ENCODE data around the gene TOR4A. TPM values are rescaled to one million over a fixed set of nuclear protein-coding genes. Genes with fewer than 3 reads are reported as not detected.
A peak's percentile ranks its signal among the peaks of the same experiment; 100 is the strongest.
"Not testable (repeated sequence)": the region's sequence is repeated elsewhere in the genome, so short reads cannot be mapped to it uniquely, and the experiment has no call there.

TOR4A gene
- total and polyA plus RNA-seq, 9 of the 15 experiments (the other 6 are each of a cell fraction or from before 2014, with no cell fraction given): 3.9 to 49.2 (median 8.8) TPM

DNA sequence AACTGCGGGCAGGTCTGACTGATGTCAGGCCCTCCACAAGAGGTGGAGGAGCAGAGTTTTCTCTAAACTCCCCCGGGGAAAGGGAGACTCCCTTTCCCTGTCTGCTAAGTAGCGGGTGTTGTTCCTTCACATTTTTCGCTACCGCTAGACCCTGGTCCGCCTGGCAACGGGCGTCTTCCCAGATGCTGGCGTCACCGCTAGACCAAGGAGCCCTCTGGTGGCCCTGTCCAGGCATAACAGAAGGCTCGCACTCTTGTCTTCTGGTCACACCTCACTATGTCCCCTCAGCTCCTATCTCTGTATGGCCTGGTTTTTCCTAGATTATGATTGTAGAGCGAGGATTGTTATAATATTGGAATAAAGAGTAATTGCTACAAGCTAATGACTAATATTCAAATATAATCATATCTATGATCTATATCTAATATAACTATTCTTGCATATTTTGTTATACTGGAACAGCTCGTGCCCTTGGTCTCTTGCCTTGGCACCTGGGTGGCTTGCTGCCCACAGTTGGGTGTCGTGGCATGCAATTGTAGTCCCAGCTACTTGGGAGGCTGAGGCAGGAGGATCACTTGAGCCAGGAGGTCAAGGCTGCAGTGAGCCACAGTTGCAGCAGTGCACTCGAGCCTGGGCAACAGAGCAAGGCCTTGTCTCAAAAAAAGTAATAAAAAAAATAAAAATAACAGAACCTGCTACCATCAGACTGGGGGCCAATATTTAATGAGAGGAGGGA lies 15.2 kb upstream of the TOR4A start:
- DNase-seq (ENCODE audit: extremely low read depth in 1 of 4, low spot score in 3 of 4) (peak in 1 of 4 experiments; percentile 54), ATAC-seq (peak; percentile 72), FAIRE-seq (peak; percentile 35)
- in situ Hi-C loops (cut with MboI); H3K79me2 ChIP-seq (ENCODE audit: control insufficient read depth, insufficient read depth, low read length); H3K27me3 ChIP-seq (ENCODE audit: control insufficient read depth in 2 of 2, insufficient read depth in 2 of 2, low read length in 2 of 2); H3K4me3 ChIP-seq; H3K4me2 ChIP-seq (ENCODE audit: insufficient read depth, low read length); H4K20me1 ChIP-seq (replicated peaks; ENCODE audit: control insufficient read depth, insufficient read depth, low read length); intact Hi-C loops (cut with micrococcal nuclease); H3K27ac ChIP-seq (ENCODE audit: extremely low read depth, low read depth, low read length); CTCF ChIA-PET (ENCODE audit: low intra/inter-chr PET ratio); H3K9me1 ChIP-seq (ENCODE audit: control insufficient read depth, insufficient read depth, low read length); H2AFZ ChIP-seq (ENCODE audit: low read depth, low read length); H3K9ac ChIP-seq (ENCODE audit: insufficient read depth in 1 of 2, low read depth in 2 of 2, low read length in 2 of 2); BruUV-seq (replicated peaks); H3K9me3 ChIP-seq (replicated peaks; ENCODE audit: control insufficient read depth, insufficient read depth, low read depth, low read length): not testable (repeated sequence)
- WGBS (ENCODE audit: insufficient coverage, low coverage, missing lambda C conversion rate): 27% methylated on average over 14 of the region's 15 CpGs
- peaks cover 66% of the 10 kb centered on the region; the same call in 2 of the 3 replicates for H3K36me3 ChIP-seq (ENCODE audit: control insufficient read depth, insufficient read depth, low read length)
- H3K4me1 ChIP-seq (replicated peaks in 1 of 2; ENCODE audit: control insufficient read depth in 2 of 2, insufficient read depth in 2 of 2, low read length in 2 of 2): peaks cover 0 to 31% of the 10 kb centered on the region in 2 experiments; a peak in 2 of 5 replicates
- POLR2A ChIA-PET: interaction anchor here (0.6 to 2.4 kb wide), 8 partner anchors 15 to 427 kb away, joined by 3 to 13 read pairs (median 3); partner anchors contain the start of genes TOR4A and TUBB4B
- TF ChIP-seq ATF7 (IDR thresholded peaks at IDR 0.05): 0 out of 2 replicates have a peak, but pooled peaks have one; percentile 38
- 0 out of 6 replicates have a peak, but pooled peaks of 1 of the 3 experiments have one; percentile 39 for TF ChIP-seq ZBTB11 (CRISPR knock-in tag; IDR thresholded peaks at IDR 0.05)
- TF ChIP-seq, protein P1, sequence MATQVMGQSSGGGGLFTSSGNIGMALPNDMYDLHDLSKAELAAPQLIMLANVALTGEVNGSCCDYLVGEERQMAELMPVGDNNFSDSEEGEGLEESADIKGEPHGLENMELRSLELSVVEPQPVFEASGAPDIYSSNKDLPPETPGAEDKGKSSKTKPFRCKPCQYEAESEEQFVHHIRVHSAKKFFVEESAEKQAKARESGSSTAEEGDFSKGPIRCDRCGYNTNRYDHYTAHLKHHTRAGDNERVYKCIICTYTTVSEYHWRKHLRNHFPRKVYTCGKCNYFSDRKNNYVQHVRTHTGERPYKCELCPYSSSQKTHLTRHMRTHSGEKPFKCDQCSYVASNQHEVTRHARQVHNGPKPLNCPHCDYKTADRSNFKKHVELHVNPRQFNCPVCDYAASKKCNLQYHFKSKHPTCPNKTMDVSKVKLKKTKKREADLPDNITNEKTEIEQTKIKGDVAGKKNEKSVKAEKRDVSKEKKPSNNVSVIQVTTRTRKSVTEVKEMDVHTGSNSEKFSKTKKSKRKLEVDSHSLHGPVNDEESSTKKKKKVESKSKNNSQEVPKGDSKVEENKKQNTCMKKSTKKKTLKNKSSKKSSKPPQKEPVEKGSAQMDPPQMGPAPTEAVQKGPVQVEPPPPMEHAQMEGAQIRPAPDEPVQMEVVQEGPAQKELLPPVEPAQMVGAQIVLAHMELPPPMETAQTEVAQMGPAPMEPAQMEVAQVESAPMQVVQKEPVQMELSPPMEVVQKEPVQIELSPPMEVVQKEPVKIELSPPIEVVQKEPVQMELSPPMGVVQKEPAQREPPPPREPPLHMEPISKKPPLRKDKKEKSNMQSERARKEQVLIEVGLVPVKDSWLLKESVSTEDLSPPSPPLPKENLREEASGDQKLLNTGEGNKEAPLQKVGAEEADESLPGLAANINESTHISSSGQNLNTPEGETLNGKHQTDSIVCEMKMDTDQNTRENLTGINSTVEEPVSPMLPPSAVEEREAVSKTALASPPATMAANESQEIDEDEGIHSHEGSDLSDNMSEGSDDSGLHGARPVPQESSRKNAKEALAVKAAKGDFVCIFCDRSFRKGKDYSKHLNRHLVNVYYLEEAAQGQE (IDR thresholded peaks at IDR 0.05; ENCODE audit: borderline replicate concordance): peak; percentile 37; the same call in 1 of the 2 replicates
- TF ChIP-seq, protein P1 (CRISPR knock-in tag; IDR thresholded peaks at IDR 0.05; ENCODE audit: low read depth): not testable (repeated sequence)
- TF ChIP-seq, protein P2, sequence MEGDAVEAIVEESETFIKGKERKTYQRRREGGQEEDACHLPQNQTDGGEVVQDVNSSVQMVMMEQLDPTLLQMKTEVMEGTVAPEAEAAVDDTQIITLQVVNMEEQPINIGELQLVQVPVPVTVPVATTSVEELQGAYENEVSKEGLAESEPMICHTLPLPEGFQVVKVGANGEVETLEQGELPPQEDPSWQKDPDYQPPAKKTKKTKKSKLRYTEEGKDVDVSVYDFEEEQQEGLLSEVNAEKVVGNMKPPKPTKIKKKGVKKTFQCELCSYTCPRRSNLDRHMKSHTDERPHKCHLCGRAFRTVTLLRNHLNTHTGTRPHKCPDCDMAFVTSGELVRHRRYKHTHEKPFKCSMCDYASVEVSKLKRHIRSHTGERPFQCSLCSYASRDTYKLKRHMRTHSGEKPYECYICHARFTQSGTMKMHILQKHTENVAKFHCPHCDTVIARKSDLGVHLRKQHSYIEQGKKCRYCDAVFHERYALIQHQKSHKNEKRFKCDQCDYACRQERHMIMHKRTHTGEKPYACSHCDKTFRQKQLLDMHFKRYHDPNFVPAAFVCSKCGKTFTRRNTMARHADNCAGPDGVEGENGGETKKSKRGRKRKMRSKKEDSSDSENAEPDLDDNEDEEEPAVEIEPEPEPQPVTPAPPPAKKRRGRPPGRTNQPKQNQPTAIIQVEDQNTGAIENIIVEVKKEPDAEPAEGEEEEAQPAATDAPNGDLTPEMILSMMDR (IDR thresholded peaks at IDR 0.05 in 2 of 3, conservative IDR thresholded peaks at IDR 0.05 in 1 of 3; ENCODE audit: insufficient read depth in 2 of 3, low read depth in 1 of 3, low read length in 3 of 3): peak; percentile 33 to 59 (median 42); a peak in 5 of 6 replicates
